Effector memory CD4-positive, alpha-beta T cell (primary cell): ENCODE results near the gene KHNYN.

Experiments used
- DNase-seq, 3 donors: peaks; one replicate each; pipeline ENCODE4 v3.0.0-alpha.2; 2020
- H3K27ac ChIP-seq: 2 replicates; pipeline ENCODE4 v1.7.0; 2013; ENCODE audit warnings: mild to moderate bottlenecking, low read length, moderate library complexity; ENCODE audit not compliant: insufficient read depth, poor library complexity, severe bottlenecking
- H3K27me3 ChIP-seq: replicated peaks from 2 replicates; pipeline ENCODE4 v1.7.0; 2013; ENCODE audit warnings: mild to moderate bottlenecking, low read length; ENCODE audit not compliant: insufficient read depth, control insufficient read depth, poor library complexity, severe bottlenecking
- H3K36me3 ChIP-seq: 2 replicates; pipeline ENCODE4 v1.7.0; 2013; ENCODE audit warnings: mild to moderate bottlenecking, low read length, moderate library complexity; ENCODE audit not compliant: control insufficient read depth, insufficient read depth
- H3K4me1 ChIP-seq: 2 replicates; pipeline ENCODE4 v1.7.0; 2013; ENCODE audit warnings: low read length, mild to moderate bottlenecking; ENCODE audit not compliant: control insufficient read depth, insufficient read depth, poor library complexity, severe bottlenecking
- H3K4me3 ChIP-seq: 2 replicates; pipeline ENCODE4 v1.7.0; 2013; ENCODE audit warnings: low read length, low read depth, mild to moderate bottlenecking; ENCODE audit not compliant: insufficient read depth, poor library complexity, severe bottlenecking
- H3K9me3 ChIP-seq: 2 replicates; pipeline ENCODE4 v1.7.0; 2013; ENCODE audit warnings: mild to moderate bottlenecking, low read length, moderate library complexity; ENCODE audit not compliant: control insufficient read depth

Gene KHNYN

GRCh38 chr14:24399999-24400718, 29.6 kb upstream of the KHNYN start:
- H3K36me3 ChIP-seq: no peaks in the 10 kb centered on the region
- H3K9me3 ChIP-seq: no peaks in the 10 kb centered on the region
- H3K4me1 ChIP-seq: peaks cover 6% of the 10 kb centered on the region
- no peak overlapping the region for H3K27ac ChIP-seq
- H3K27me3 ChIP-seq: no peaks in the 10 kb centered on the region
- DNase-seq: no peak
- no peak overlapping the region for H3K4me3 ChIP-seq

GRCh38 chr14:24401810-24402702, 27.7 kb upstream of the KHNYN start:
- Histone ChIP-seq H3K4me3 (no peak overlapping the region), H3K9me3 (no peaks in the 10 kb centered on the region), H3K27ac (no peak overlapping the region), H3K27me3 (no peaks in the 10 kb centered on the region), H3K4me1 (peaks cover 6% of the 10 kb centered on the region), H3K36me3 (no peaks in the 10 kb centered on the region)
- no peak for DNase-seq

- Histone ChIP-seq H3K9me3 (no peaks in the 10 kb centered on the region), H3K27me3 (no peaks in the 10 kb centered on the region), H3K4me1 (peaks cover 6% of the 10 kb centered on the region), H3K4me3 (no peak overlapping the region), H3K36me3 (no peaks in the 10 kb centered on the region), H3K27ac (no peak overlapping the region)
- no peak for DNase-seq
Observed at GRCh38 chr14:24403294-24403998, 26.3 kb upstream of the KHNYN start.

- H3K4me3 ChIP-seq: no peak overlapping the region
- H3K36me3 ChIP-seq: no peaks in the 10 kb centered on the region
- no peaks in the 10 kb centered on the region for H3K4me1 ChIP-seq
- DNase-seq: no peak
- no peaks in the 10 kb centered on the region for H3K9me3 ChIP-seq
- no peak overlapping the region for H3K27ac ChIP-seq
- H3K27me3 ChIP-seq: no peaks in the 10 kb centered on the region
Observed at GRCh38 chr14:24404814-24405213, 24.9 kb upstream of the KHNYN start.

- H3K27ac ChIP-seq: no peak overlapping the region
- no peak for DNase-seq
- H3K9me3 ChIP-seq: no peaks in the 10 kb centered on the region
Observed at GRCh38 chr14:24406416-24406815, 23.3 kb upstream of the KHNYN start.

GRCh38 chr14:24407608-24408325, 22.0 kb upstream of the KHNYN start:
- H3K4me1 ChIP-seq: no peaks in the 10 kb centered on the region
- H3K36me3 ChIP-seq: no peaks in the 10 kb centered on the region
- H3K27ac ChIP-seq: no peak overlapping the region
- H3K4me3 ChIP-seq: no peak overlapping the region
- no peaks in the 10 kb centered on the region for H3K9me3 ChIP-seq
- no peaks in the 10 kb centered on the region for H3K27me3 ChIP-seq
- DNase-seq: no peak

More at GRCh38 chr14:24406416-24406815, 23.3 kb upstream of the KHNYN start:
- no peaks in the 10 kb centered on the region for H3K36me3 ChIP-seq
- H3K4me3 ChIP-seq: no peak overlapping the region
- H3K4me1 ChIP-seq: no peaks in the 10 kb centered on the region
- no peaks in the 10 kb centered on the region for H3K27me3 ChIP-seq

- Histone ChIP-seq H3K27me3 (no peaks in the 10 kb centered on the region), H3K4me1 (no peaks in the 10 kb centered on the region), H3K4me3 (no peak overlapping the region), H3K36me3 (no peaks in the 10 kb centered on the region), H3K27ac (no peak overlapping the region), H3K9me3 (no peaks in the 10 kb centered on the region)
- DNase-seq: no peak
Observed at GRCh38 chr14:24408764-24409163, 21.0 kb upstream of the KHNYN start.

GRCh38 chr14:24409192-24409591, 20.6 kb upstream of the KHNYN start:
- Histone ChIP-seq H3K4me3 (no peak overlapping the region), H3K9me3 (no peaks in the 10 kb centered on the region), H3K27me3 (no peaks in the 10 kb centered on the region), H3K4me1 (no peaks in the 10 kb centered on the region), H3K27ac (no peak overlapping the region), H3K36me3 (no peaks in the 10 kb centered on the region)
- DNase-seq: no peak

- no peaks in the 10 kb centered on the region for H3K9me3 ChIP-seq
- H3K27ac ChIP-seq: no peak overlapping the region
- H3K27me3 ChIP-seq: no peaks in the 10 kb centered on the region
- no peaks in the 10 kb centered on the region for H3K4me1 ChIP-seq
- no peak overlapping the region for H3K4me3 ChIP-seq
- DNase-seq: no peak
- H3K36me3 ChIP-seq: no peaks in the 10 kb centered on the region
Observed at GRCh38 chr14:24409956-24410355, 19.8 kb upstream of the KHNYN start.
